Effector memory CD8-positive, alpha-beta T cell (primary cell): Measurements from ENCODE around the gene SLC35F4.

ENCODE experiments used
- ATAC-seq: fragments of 150-1000 bp; cut with Tn5 transposase; replicated peaks from 2 replicates; pipeline ENCODE4 v1.10.0; 2021; ENCODE audit warnings: mild to moderate bottlenecking, moderate library complexity
- DNase-seq, 3 experiments: peaks; one replicate each; pipeline ENCODE4 v3.0.0; 2021
- H3K27ac Mint-ChIP-seq, 2 donors: one replicate each; pipeline ENCODE4 v1.8.0; 2022; ENCODE audit warnings: mild to moderate bottlenecking in 2 of 2, mixed read lengths in 2 of 2, moderate library complexity in 2 of 2
- H3K27me3 Mint-ChIP-seq, 2 donors: one replicate each; pipeline ENCODE4 v1.8.0; 2022; ENCODE audit warnings: mixed read lengths in 2 of 2
- H3K36me3 Mint-ChIP-seq: one replicate; pipeline ENCODE4 v1.8.0; 2022; ENCODE audit warnings: mild to moderate bottlenecking, moderate library complexity, mixed read lengths; ENCODE audit not compliant: insufficient read depth
- H3K4me1 Mint-ChIP-seq, 2 donors: one replicate each; pipeline ENCODE4 v1.8.0; 2022; ENCODE audit warnings: low read depth in 2 of 2, mixed read lengths in 2 of 2
- H3K4me3 Mint-ChIP-seq, 2 donors: one replicate each; pipeline ENCODE4 v1.8.0; 2022; ENCODE audit warnings: mild to moderate bottlenecking in 2 of 2, mixed read lengths in 2 of 2, moderate library complexity in 2 of 2
- H3K9me3 Mint-ChIP-seq, 2 donors: one replicate each; pipeline ENCODE4 v1.8.0; 2022; ENCODE audit warnings: mixed read lengths in 2 of 2
- total RNA-seq, 9 experiments: gene quantifications; one replicate each; lab custom pipeline; 2026; lab: John Stamatoyannopoulos, UW

The SLC35F4 gene
- total RNA-seq = 0 to 0.21 (median 0) reads per million in 9 experiments

DNA sequence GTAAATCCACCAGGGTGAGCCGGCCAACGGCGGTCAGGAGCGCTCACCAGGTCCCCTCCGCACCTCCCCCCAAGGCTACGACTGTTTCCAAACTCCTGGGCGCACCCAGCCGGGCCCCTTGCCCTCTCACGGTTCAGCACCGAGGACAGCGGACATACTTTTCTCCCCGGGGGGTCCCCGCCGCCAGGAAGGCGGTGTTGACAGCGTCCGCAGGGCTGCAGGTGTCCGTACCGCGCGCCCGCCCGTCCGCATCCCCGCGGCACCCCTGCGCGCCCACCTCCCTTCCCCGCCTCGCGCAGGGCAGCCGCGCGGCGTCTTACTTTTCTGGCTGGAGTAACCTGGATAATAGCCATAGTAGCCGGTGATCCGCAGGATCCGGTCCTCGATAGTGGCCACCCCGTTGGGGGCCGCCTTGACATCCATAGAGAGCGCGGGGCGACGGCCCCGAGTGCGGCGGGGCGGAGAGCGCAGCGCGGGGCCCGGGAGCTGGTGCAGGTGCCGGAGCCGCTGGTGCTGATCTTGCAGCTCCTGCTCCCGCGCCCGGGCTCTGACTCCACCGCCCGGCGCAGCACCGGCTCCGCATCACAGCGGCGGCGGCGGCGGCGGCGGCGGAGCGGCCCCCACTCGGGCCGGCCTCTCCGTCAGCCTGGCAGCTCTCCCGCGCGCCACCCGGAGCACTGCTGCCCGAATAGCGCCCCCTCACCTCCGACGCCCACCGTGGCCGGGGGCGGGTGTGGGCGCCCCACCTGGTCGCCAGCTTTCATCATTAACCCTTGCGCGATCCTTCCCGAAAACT, at the start of gene SLC35F4:
SLC35F4 (minus strand) TSS at position 690 of the 796 bp plus-strand sequence.
- Mint-ChIP-seq H3K4me3 (no peak within 1 kb of the TSS), H3K4me1 (no peaks in the 10 kb centered on the region), H3K27ac (no peak within 1 kb of the TSS), H3K27me3 (peaks cover 0 to 8% of the 10 kb centered on the region in 2 donors), H3K36me3 (no peaks in the 10 kb centered on the region), H3K9me3 (peaks cover 0 to 2% of the 10 kb centered on the region in 2 donors)
- DNase-seq (no peak), ATAC-seq (no peak)

DNA sequence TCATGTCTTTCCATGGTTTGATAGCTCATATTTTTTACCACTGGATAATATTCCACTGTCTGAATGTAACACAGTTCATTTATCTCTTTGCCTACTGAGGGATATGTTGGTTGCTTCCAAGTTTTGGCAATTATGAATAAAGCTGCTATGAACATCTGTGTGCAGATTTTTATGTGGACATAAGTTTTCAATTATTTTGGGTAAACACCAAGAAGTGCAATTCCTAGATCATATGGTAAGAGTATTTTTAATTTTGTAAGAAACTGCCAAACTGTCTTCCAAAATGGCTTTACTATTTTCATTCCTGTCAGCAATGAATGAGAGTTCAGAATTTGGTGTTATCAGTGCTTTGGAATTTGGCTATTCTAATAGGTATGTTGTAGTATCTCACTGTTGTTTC, 43.7 kb upstream of the SLC35F4 start:
- Mint-ChIP-seq H3K36me3 (no peaks in the 10 kb centered on the region), H3K27ac (no peak overlapping the region), H3K27me3 (peaks cover 0 to 6% of the 10 kb centered on the region in 2 donors), H3K4me3 (no peak overlapping the region), H3K9me3 (no peaks in the 10 kb centered on the region), H3K4me1 (no peaks in the 10 kb centered on the region)
- no peak for ATAC-seq
- no peak for DNase-seq

DNA sequence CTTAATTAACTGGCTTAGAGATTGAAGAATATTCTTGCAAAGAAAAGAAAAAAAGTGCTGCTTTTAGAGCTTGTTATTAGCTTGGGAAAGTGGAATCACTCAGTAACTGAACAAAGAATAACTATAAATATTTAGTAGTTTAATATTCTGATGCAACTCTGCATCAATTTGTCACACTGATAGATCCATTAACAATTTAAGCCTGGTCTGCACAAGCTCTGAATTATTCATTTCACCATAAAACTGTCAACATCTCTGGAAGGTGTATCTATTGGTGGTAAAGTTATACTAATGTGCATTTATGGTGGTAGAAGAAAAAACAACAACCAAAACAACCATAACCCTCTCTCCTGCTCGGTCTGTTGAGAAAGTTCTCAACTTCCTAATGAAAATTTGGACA, 38.1 kb upstream of the SLC35F4 start:
- H3K27ac Mint-ChIP-seq = no peak overlapping the region
- DNase-seq (no peak), ATAC-seq (no peak)
- H3K36me3 Mint-ChIP-seq = no peaks in the 10 kb centered on the region
- no peaks in the 10 kb centered on the region for H3K27me3 Mint-ChIP-seq
- H3K4me3 Mint-ChIP-seq = no peak overlapping the region
- H3K4me1 Mint-ChIP-seq = no peaks in the 10 kb centered on the region
- peaks cover 0 to 4% of the 10 kb centered on the region in 2 donors for H3K9me3 Mint-ChIP-seq

DNA sequence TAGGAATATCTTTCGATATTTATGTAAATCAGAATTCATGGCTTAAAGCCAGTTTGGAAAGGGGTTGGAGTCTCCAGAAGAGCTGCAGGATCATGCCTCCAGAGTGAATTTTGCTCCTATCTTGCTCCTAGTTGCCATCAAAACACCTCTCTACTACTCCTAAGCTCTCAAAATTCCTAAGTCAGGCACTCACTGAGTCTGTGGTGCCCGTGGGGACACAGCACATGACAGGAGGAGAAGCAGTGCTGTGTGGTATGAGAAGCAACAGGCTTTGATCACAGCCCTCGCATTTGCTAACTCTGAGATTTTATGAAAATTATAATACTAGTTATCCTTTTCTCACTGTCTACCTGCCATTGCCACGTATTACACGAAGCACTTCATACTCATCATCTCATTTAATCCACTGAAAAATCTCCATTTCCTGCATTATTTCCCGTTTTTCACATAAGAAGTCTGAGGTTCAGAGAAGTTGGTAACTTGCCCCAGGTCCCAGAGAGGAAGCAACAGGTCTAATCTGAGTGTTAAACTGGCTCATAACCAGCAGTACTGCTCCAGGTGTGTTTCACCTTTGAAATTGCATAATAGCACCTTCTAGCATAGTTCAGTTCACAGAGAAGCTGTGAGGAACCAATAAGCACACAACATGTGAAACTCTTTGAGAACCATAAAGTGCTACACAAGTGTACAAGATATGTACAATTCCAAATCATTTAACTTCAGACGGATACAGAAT, 33.1 kb upstream of the SLC35F4 start:
- Mint-ChIP-seq H3K4me3 (no peak overlapping the region), H3K36me3 (no peaks in the 10 kb centered on the region), H3K9me3 (peaks cover 7 to 11% of the 10 kb centered on the region in 2 donors), H3K27ac (no peak overlapping the region), H3K4me1 (no peaks in the 10 kb centered on the region), H3K27me3 (peaks cover 0 to 11% of the 10 kb centered on the region in 2 donors)
- ATAC-seq = no peak
- DNase-seq = no peak

DNA sequence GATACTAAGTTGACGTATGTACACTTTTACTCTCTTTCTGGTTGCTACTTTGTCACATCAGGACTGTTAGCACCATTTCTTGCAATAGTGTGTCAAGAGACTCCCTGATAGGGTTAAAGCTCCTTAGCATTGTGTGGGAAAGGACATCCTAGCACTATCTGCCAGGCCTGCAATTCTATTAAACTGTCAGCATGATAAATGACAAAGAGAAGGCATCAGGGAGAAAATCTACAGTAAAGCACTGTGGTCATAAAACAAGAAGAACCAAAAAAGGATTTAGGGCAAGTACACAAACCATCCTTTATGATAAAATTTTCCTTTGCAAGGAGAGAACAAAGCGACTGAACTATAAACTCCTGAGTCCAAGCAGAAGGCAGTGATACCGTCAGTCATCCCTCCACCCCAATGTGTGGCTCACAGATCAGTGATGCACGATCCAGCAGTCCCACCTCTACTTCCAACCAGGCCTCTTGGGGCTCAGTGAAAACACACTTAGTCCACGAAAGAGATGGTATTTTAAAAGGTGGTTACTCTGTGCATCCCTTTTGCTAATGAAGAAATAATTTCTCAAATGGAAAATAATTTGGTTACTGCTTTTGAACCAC, 31.4 kb upstream of the SLC35F4 start:
- ATAC-seq (no peak), DNase-seq (no peak)
- no peak overlapping the region for H3K4me3 Mint-ChIP-seq
- H3K27me3 Mint-ChIP-seq = peaks cover 0 to 11% of the 10 kb centered on the region in 2 donors
- no peaks in the 10 kb centered on the region for H3K4me1 Mint-ChIP-seq
- peaks cover 7 to 8% of the 10 kb centered on the region in 2 donors for H3K9me3 Mint-ChIP-seq
- no peak overlapping the region for H3K27ac Mint-ChIP-seq
- H3K36me3 Mint-ChIP-seq = no peaks in the 10 kb centered on the region

DNA sequence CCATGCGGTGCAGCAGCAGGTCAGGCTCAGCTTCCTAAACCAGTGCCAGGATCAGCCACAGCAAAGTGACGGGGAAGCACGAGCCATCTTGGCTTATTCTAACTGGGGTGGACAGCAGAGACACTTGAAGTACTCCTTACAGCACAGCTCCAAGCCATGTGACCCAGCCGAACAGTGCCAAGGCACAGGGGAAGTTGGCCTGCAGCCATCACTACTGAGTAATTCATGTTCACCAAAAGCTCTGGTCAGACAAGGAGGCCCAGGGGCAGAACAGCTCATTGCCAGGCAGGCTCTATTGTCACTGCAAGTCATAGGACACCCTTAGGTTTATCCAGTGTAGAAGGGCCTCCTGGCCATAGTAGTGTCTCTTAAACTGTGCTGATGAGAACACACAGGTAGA, 23.4 kb upstream of the SLC35F4 start:
- DNase-seq = no peak
- no peaks in the 10 kb centered on the region for H3K9me3 Mint-ChIP-seq
- H3K36me3 Mint-ChIP-seq = no peaks in the 10 kb centered on the region
- H3K27me3 Mint-ChIP-seq = no peaks in the 10 kb centered on the region
- no peak overlapping the region for H3K27ac Mint-ChIP-seq
- H3K4me3 Mint-ChIP-seq = no peak overlapping the region
- no peaks in the 10 kb centered on the region for H3K4me1 Mint-ChIP-seq
- no peak for ATAC-seq

DNA sequence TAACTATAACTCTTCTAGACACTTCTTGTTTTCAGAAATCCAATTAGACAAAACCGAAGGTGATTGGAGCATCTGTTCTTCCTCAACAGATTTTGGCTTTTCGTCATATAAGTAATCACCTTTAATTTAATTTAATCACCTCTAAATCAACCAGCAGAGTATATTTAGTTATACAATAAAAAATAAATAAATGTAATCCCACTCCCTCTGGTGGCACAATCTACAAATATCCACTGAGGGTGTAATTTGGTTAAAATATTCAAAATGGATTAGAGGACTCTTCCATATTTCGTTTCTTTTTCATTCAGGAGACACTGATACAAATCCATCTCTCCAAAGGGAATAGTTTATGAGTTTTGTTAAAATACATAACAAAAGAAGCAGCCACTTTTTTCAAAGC, 18.3 kb upstream of the SLC35F4 start:
- DNase-seq (no peak), ATAC-seq (no peak)
- Mint-ChIP-seq H3K9me3 (peaks cover 4 to 7% of the 10 kb centered on the region in 2 donors), H3K27ac (no peak overlapping the region), H3K4me3 (no peak overlapping the region), H3K36me3 (no peaks in the 10 kb centered on the region), H3K27me3 (peaks cover 0 to 16% of the 10 kb centered on the region in 2 donors), H3K4me1 (no peaks in the 10 kb centered on the region)

DNA sequence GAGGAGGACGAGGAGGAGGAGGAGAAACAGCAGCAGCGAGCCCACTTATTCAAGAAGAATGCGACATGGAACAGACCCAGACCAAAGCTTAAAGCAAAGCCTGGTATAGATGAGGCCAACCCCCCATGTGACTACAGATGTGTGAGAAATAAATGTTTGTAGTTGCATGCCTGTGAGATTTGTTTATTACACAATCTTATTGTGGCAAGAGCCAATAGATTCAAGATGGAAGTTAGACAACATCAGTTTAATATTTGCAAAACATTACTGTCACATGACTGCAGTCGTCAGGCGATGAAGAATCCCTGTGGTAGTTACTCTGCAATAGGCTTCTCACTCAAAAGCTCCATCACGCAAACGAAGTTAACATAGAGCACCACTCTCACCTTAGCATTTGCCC, 17.2 kb upstream of the SLC35F4 start:
- H3K27ac Mint-ChIP-seq = no peak overlapping the region
- H3K27me3 Mint-ChIP-seq = peaks cover 0 to 17% of the 10 kb centered on the region in 2 donors
- no peak overlapping the region for H3K4me3 Mint-ChIP-seq
- no peaks in the 10 kb centered on the region for H3K4me1 Mint-ChIP-seq
- H3K36me3 Mint-ChIP-seq = no peaks in the 10 kb centered on the region
- DNase-seq (no peak), ATAC-seq (no peak)
- peaks cover 6 to 13% of the 10 kb centered on the region in 2 donors for H3K9me3 Mint-ChIP-seq

DNA sequence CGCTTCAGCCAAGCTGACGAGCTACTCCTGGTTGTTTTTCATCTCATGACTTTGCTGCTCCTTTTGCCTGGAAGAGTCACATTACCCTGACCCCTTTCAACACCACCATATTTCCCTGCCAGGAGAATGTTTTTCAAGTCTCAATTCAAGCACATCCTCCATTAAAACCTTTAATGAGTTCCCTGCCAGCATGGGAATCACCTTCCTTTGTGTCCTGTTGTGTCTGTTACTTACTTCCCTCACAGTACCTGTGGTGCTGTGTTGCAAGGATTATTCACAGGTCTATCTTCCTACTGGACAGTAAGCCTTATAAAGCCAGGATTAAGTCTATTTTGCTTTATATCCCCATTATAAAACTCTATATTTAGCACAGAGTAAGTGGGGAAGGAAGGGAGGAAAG, 13.6 kb upstream of the SLC35F4 start:
- peaks cover 8 to 24% of the 10 kb centered on the region in 2 donors for H3K9me3 Mint-ChIP-seq
- no peak for ATAC-seq
- H3K36me3 Mint-ChIP-seq = no peaks in the 10 kb centered on the region
- peaks cover 0 to 17% of the 10 kb centered on the region in 2 donors for H3K27me3 Mint-ChIP-seq
- no peaks in the 10 kb centered on the region for H3K4me1 Mint-ChIP-seq
- no peak for DNase-seq
- no peak overlapping the region for H3K4me3 Mint-ChIP-seq
- no peak overlapping the region for H3K27ac Mint-ChIP-seq

DNA sequence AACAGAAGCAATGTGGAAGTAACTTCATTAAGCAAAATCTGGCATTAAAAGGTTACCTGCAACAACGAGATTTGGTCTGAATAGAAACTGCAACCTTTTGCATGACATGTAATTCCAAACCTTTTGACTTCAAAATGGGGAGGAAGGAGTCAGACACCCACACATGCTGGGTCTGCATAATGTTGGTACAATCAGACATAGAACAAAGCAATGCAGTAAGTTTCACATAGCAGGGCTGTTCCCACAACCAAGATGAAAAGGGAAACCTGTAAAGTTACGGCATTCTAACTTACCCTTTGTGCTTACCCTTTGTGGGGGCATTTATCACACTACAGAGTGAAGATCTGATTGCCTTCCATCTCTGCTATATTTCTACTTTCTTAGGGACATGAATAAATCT, 10.1 kb upstream of the SLC35F4 start:
- Mint-ChIP-seq H3K36me3 (no peaks in the 10 kb centered on the region), H3K27me3 (peaks cover 0 to 8% of the 10 kb centered on the region in 2 donors), H3K4me3 (no peak overlapping the region), H3K4me1 (no peaks in the 10 kb centered on the region), H3K27ac (no peak overlapping the region), H3K9me3 (peaks cover 9 to 24% of the 10 kb centered on the region in 2 donors)
- ATAC-seq (no peak), DNase-seq (no peak)

DNA sequence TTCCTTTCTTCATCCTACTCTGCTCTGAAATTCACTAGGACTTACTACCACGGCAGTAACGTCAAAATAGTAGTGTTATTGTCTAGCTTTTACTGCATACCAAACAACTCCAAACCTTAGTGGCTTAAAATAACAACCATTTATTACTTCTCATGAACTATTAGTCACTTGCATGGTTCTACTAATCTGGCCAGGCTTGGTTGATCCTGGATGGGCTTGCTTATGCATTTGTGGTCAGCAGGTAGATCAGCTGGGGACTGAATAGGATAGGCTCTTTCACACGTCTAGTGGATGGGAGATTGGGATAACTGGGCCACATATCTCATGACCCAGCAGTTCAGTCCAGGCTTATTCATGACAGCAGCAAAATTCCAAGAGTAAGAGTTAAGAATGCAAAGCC, 9.4 kb upstream of the SLC35F4 start:
- Mint-ChIP-seq H3K4me1 (no peaks in the 10 kb centered on the region), H3K36me3 (no peaks in the 10 kb centered on the region), H3K27ac (no peak overlapping the region), H3K27me3 (peaks cover 0 to 8% of the 10 kb centered on the region in 2 donors), H3K9me3 (peaks cover 9 to 24% of the 10 kb centered on the region in 2 donors), H3K4me3 (no peak overlapping the region)
- DNase-seq (no peak), ATAC-seq (no peak)

DNA sequence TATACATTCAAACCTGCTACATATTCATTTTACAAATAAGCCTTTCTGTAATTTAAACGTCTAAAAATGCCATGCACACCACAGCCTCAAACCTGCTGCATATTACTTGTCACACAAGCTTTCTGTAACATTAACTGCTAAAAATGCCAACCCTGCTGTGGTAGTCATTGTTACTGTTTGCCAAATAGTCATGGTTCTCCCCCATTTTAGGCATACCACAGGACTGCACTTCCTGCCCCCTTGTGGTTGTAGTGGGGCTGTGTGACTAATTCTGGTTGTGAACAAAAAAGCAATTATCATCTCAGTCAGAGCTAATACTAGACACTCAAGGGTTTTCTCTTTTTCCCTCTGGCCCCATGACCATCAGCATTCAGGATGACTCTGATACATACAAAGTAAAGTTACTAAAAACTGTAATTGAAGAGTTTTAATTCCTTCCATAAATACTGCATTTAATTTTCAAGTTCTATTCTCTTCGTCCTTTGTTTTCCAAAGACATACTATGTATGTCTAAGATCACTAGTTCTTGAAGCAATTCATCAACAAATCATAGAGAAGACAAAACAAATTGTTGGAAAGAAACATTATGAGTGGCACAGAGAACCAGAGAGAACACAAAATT, 5.7 kb upstream of the SLC35F4 start:
- no peak overlapping the region for H3K27ac Mint-ChIP-seq
- DNase-seq (no peak), ATAC-seq (no peak)
- H3K9me3 Mint-ChIP-seq = peaks cover 0 to 5% of the 10 kb centered on the region in 2 donors
- H3K27me3 Mint-ChIP-seq = peaks cover 0 to 8% of the 10 kb centered on the region in 2 donors
- H3K36me3 Mint-ChIP-seq = no peaks in the 10 kb centered on the region
- H3K4me3 Mint-ChIP-seq = no peak overlapping the region
- H3K4me1 Mint-ChIP-seq = no peaks in the 10 kb centered on the region

DNA sequence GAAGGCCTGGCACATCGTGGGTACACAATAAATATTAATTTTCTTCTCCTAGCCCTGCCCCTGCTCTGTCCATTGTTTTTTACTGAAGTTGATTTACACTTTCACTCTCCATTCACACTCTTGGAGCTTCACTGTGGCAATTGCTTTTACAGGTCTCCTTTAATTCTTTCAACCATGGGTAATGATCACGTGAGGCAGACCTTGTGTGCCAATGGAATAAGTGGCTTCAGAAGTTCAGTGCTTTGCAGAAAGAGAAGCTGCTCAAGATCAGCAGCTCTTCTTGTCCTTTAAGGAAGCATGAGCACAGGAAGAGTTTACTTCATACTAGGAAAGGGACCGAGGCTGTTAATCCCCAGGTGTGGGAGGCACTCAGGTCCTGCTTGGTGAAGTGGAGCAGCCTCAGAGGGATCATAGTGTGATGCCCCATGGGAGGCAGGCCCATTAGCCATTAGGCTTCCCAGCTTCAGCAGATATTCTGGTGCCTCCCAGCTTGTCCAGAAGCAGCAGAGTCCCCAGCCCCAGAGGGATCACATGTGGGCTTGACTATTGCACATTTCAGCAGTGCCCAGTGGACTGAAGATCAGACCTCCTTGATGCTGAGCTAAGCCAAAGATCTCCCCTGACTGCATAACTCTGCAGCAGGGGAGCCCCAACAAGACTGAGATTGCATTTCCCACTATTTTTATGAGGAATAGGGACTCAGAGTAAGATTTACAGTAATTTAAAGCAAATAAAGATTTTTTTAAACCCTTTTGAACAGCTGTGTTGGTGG, 5.0 kb upstream of the SLC35F4 start:
- H3K27ac Mint-ChIP-seq = no peak overlapping the region
- no peaks in the 10 kb centered on the region for H3K4me1 Mint-ChIP-seq
- peaks cover 0 to 5% of the 10 kb centered on the region in 2 donors for H3K9me3 Mint-ChIP-seq
- no peak overlapping the region for H3K4me3 Mint-ChIP-seq
- DNase-seq = no peak
- no peak for ATAC-seq
- H3K27me3 Mint-ChIP-seq = peaks cover 0 to 8% of the 10 kb centered on the region in 2 donors
- no peaks in the 10 kb centered on the region for H3K36me3 Mint-ChIP-seq
